HG03354 (cell line): ENCODE measurements around the gene SPATA9.

Source experiments
- ATAC-seq: cut with Tn5 transposase; IDR thresholded peaks from one replicate; pipeline ENCODE4 v1.9.1; 2021; ENCODE audit warnings: mild to moderate bottlenecking; ENCODE audit not compliant: unreplicated experiment, poor library complexity, severe bottlenecking

SPATA9 gene

GRCh38 chr5:95626701-95627100 is 56.1 kb downstream of the SPATA9 start:
- no peak for ATAC-seq

GRCh38 chr5:95624368-95624767 is 58.4 kb downstream of the SPATA9 start:
- ATAC-seq, result no peak

GRCh38 chr5:95623706-95624105 is 59.1 kb downstream of the SPATA9 start:
- no peak for ATAC-seq

GRCh38 chr5:95621839-95622629 is 60.8 kb downstream of the SPATA9 start:
- ATAC-seq, result no peak

- peak; percentile 47 for ATAC-seq
Measured at GRCh38 chr5:95620870-95621838, 61.6 kb downstream of the SPATA9 start.

- peak; percentile 78 for ATAC-seq
Measured at GRCh38 chr5:95620030-95620869, 62.5 kb downstream of the SPATA9 start, which contains the start of gene GPR150. Gene GPR150, plus strand, starts transcription at chr5:95620087. Its CDS starts 189 bp downstream, at chr5:95620276.

GRCh38 chr5:95619514-95620029 is 63.2 kb downstream of the SPATA9 start:
- no peak for ATAC-seq

- ATAC-seq, result no peak
Measured at GRCh38 chr5:95619096-95619495, 63.7 kb downstream of the SPATA9 start.

- no peak for ATAC-seq
Measured at GRCh38 chr5:95617057-95617456, 65.7 kb downstream of the SPATA9 start.

- no peak for ATAC-seq
Measured at GRCh38 chr5:95615164-95615467, 67.7 kb downstream of the SPATA9 start.

- no peak for ATAC-seq
Measured at GRCh38 chr5:95613514-95613913, 69.3 kb downstream of the SPATA9 start.

GRCh38 chr5:95611396-95611795 is 71.4 kb downstream of the SPATA9 start:
- no peak for ATAC-seq

- no peak for ATAC-seq
Measured at GRCh38 chr5:95610546-95610945, 72.2 kb downstream of the SPATA9 start.

- no peak for ATAC-seq
Measured at GRCh38 chr5:95609711-95610110, 73.1 kb downstream of the SPATA9 start.
